ENCODE data around the gene RNU1-2. TPM values are rescaled to one million over a fixed set of nuclear protein-coding genes. Genes with fewer than 3 reads are reported as not detected.
A peak's percentile ranks its signal among the peaks of the same experiment; 100 is the strongest.
"Not testable (repeated sequence)": the region's sequence is repeated elsewhere in the genome, so short reads cannot be mapped to it uniquely, and the experiment has no call there.

Gene RNU1-2
- 34,682 TPM for total RNA-seq

GRCh38 chr1:16895598-16896315, at the start of gene RNU1-2:
RNU1-2 (plus strand) TSS chr1:16895980.
- peak; percentile 96 for DNase-seq

- DNase-seq = not testable (repeated sequence)
Measured at GRCh38 chr1:16856201-16856600, 39.6 kb upstream of the RNU1-2 start.

- DNase-seq = not testable (repeated sequence)
Measured at GRCh38 chr1:16859167-16860041, 36.4 kb upstream of the RNU1-2 start.

GRCh38 chr1:16860048-16860447, 35.7 kb upstream of the RNU1-2 start:
- DNase-seq = not testable (repeated sequence)

GRCh38 chr1:16861832-16862245, 33.9 kb upstream of the RNU1-2 start:
- not testable (repeated sequence) for DNase-seq

- not testable (repeated sequence) for DNase-seq
Measured at GRCh38 chr1:16862415-16862814, 33.4 kb upstream of the RNU1-2 start.

GRCh38 chr1:16863024-16863423, 32.8 kb upstream of the RNU1-2 start:
- DNase-seq = not testable (repeated sequence)

- DNase-seq = not testable (repeated sequence)
Measured at GRCh38 chr1:16866926-16867707, 28.7 kb upstream of the RNU1-2 start.

- not testable (repeated sequence) for DNase-seq
Measured at GRCh38 chr1:16868787-16869186, 27.0 kb upstream of the RNU1-2 start.

GRCh38 chr1:16869996-16870395, 25.8 kb upstream of the RNU1-2 start:
- not testable (repeated sequence) for DNase-seq

- not testable (repeated sequence) for DNase-seq
Measured at GRCh38 chr1:16871171-16871570, 24.6 kb upstream of the RNU1-2 start.

GRCh38 chr1:16872152-16873075, 23.4 kb upstream of the RNU1-2 start:
- DNase-seq = not testable (repeated sequence)

GRCh38 chr1:16873076-16873879, 22.5 kb upstream of the RNU1-2 start:
- not testable (repeated sequence) for DNase-seq

- not testable (repeated sequence) for DNase-seq
Measured at GRCh38 chr1:16874968-16875765, 20.6 kb upstream of the RNU1-2 start.

GRCh38 chr1:16881742-16882141, 14.0 kb upstream of the RNU1-2 start:
- not testable (repeated sequence) for DNase-seq

GRCh38 chr1:16882986-16883385, 12.8 kb upstream of the RNU1-2 start:
- no peak for DNase-seq

- DNase-seq = not testable (repeated sequence)
Measured at GRCh38 chr1:16884487-16884886, 11.3 kb upstream of the RNU1-2 start.

GRCh38 chr1:16886860-16887605, 8.7 kb upstream of the RNU1-2 start:
- DNase-seq = no peak

Measured in skin of body (tissue), 2 donors.